ENCODE data around the gene SENP3. TPM values are rescaled to one million over a fixed set of nuclear protein-coding genes. Genes with fewer than 3 reads are reported as not detected.

SENP3 gene
- total and polyA plus RNA-seq, 2 of the 13 experiments (the other 11 are each of a cell fraction or from before 2014, with no cell fraction given), result 55.8 to 75.4 TPM

DNA sequence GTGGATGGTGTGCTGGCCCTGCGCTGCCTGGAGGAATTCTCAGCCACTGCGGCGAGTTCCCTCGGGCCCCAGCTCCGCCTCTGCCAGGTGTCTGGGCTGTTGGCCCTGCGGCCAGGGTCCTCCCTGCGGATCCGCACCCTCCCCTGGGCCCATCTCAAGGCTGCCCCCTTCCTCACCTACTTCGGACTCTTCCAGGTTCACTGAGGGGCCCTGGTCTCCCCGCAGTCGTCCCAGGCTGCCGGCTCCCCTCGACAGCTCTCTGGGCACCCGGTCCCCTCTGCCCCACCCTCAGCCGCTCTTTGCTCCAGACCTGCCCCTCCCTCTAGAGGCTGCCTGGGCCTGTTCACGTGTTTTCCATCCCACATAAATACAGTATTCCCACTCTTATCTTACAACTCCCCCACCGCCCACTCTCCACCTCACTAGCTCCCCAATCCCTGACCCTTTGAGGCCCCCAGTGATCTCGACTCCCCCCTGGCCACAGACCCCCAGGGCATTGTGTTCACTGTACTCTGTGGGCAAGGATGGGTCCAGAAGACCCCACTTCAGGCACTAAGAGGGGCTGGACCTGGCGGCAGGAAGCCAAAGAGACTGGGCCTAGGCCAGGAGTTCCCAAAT, 4.5 kb upstream of the SENP3 start (continued):
- TF ChIP-seq PAXIP1 (CRISPR knock-in tag; conservative IDR thresholded peaks at IDR 0.05), result 0 out of 2 replicates have a peak, but pooled peaks have one; percentile 37
- TF ChIP-seq, protein P1, sequence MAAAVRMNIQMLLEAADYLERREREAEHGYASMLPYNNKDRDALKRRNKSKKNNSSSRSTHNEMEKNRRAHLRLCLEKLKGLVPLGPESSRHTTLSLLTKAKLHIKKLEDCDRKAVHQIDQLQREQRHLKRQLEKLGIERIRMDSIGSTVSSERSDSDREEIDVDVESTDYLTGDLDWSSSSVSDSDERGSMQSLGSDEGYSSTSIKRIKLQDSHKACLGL (CRISPR knock-in tag; IDR thresholded peaks at IDR 0.05), result peak; percentile 24; the same call in 1 of the 2 replicates
- 0 out of 2 replicates have a peak, but pooled peaks have one; percentile 38 for TF ChIP-seq DPF2 (CRISPR knock-in tag; IDR thresholded peaks at IDR 0.05; ENCODE audit: borderline replicate concordance, low read depth)
- TF ChIP-seq, protein P2, sequence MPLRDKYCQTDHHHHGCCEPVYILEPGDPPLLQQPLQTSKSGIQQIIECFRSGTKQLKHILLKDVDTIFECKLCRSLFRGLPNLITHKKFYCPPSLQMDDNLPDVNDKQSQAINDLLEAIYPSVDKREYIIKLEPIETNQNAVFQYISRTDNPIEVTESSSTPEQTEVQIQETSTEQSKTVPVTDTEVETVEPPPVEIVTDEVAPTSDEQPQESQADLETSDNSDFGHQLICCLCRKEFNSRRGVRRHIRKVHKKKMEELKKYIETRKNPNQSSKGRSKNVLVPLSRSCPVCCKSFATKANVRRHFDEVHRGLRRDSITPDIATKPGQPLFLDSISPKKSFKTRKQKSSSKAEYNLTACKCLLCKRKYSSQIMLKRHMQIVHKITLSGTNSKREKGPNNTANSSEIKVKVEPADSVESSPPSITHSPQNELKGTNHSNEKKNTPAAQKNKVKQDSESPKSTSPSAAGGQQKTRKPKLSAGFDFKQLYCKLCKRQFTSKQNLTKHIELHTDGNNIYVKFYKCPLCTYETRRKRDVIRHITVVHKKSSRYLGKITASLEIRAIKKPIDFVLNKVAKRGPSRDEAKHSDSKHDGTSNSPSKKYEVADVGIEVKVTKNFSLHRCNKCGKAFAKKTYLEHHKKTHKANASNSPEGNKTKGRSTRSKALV (CRISPR knock-in tag; IDR thresholded peaks at IDR 0.05), result no peak
- TF ChIP-seq ZNF570 (CRISPR knock-in tag; IDR thresholded peaks at IDR 0.05; ENCODE audit: borderline replicate concordance), result no peak
- no peak for TF ChIP-seq STAT6 (CRISPR knock-in tag; IDR thresholded peaks at IDR 0.05; ENCODE audit: borderline replicate concordance)
- no peak for TF ChIP-seq IKZF1 (IDR thresholded peaks at IDR 0.05)
- no peak for TF ChIP-seq ZEB1 (IDR thresholded peaks at IDR 0.05; ENCODE audit: insufficient replicate concordance, low read depth)
- no peak for TF ChIP-seq TEF (CRISPR knock-in tag; IDR thresholded peaks at IDR 0.05)
- TF ChIP-seq ZBTB2 (CRISPR knock-in tag; IDR thresholded peaks at IDR 0.05; ENCODE audit: low read depth), result no peak
- TF ChIP-seq ASH2L (IDR thresholded peaks at IDR 0.05; ENCODE audit: insufficient read length, low read depth, low read length), result no peak
- no peak for TF ChIP-seq CENPX (CRISPR knock-in tag; IDR thresholded peaks at IDR 0.05)
- no peak for TF ChIP-seq ZNF737 (CRISPR knock-in tag; IDR thresholded peaks at IDR 0.05; ENCODE audit: borderline replicate concordance)
- no peak for TF ChIP-seq ZNF569 (CRISPR knock-in tag; IDR thresholded peaks at IDR 0.05; ENCODE audit: borderline replicate concordance)
- no peak for TF ChIP-seq MAF1 (CRISPR knock-in tag; IDR thresholded peaks at IDR 0.05; ENCODE audit: borderline replicate concordance)
- TF ChIP-seq NFYB (CRISPR knock-in tag; IDR thresholded peaks at IDR 0.05), result no peak
- TF ChIP-seq SALL2 (CRISPR knock-in tag; IDR thresholded peaks at IDR 0.05), result no peak
- TF ChIP-seq ZBTB38 (CRISPR knock-in tag; IDR thresholded peaks at IDR 0.05), result 0 out of 2 replicates have a peak, but pooled peaks have one; percentile 59
